HG02840 (cell line): ENCODE data around the gene KIR2DL4.
"Not testable (repeated sequence)": the region's sequence is repeated elsewhere in the genome, so short reads cannot be mapped to it uniquely, and the experiment has no call there.

Experiments used
- ATAC-seq: cut with Tn5 transposase; IDR thresholded peaks from one replicate; pipeline ENCODE4 v1.9.1; 2021; ENCODE audit warnings: mild to moderate bottlenecking, moderate library complexity, moderate number of reproducible peaks; ENCODE audit not compliant: unreplicated experiment, low FRiP score

KIR2DL4 gene

DNA sequence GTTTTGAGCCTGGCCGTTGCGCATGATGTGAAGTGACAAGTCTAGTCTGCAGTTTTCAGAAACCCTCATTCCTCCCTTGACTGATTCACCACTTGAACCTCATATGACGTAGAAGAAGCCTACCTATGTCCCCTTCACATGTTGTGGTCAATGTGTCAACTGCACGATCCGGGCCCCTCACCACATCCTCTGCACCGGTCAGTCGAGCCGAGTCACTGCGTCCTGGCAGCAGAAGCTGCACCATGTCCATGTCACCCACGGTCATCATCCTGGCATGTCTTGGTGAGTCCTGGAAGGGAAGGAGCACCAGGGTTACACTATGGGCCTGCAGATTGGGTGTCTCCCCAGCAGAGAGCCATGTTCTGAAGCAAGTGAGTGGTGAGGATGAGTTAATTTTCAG is at the start of gene KIR2DL4:
Gene KIR2DL4, plus strand, starts transcription at position 201 of the 400 bp plus-strand sequence. Its CDS starts 42 bp downstream, at position 243.
- ATAC-seq: no peak

- ATAC-seq: not testable (repeated sequence)
Observed at GRCh38 chr19:54756204-54757110, 47.0 kb upstream of the KIR2DL4 start.

- ATAC-seq: not testable (repeated sequence)
Observed at GRCh38 chr19:54758577-54758976, 44.8 kb upstream of the KIR2DL4 start.

- ATAC-seq: not testable (repeated sequence)
Observed at GRCh38 chr19:54764219-54764618, 39.2 kb upstream of the KIR2DL4 start.

- ATAC-seq: not testable (repeated sequence)
Observed at GRCh38 chr19:54766464-54766863, 36.9 kb upstream of the KIR2DL4 start.

DNA sequence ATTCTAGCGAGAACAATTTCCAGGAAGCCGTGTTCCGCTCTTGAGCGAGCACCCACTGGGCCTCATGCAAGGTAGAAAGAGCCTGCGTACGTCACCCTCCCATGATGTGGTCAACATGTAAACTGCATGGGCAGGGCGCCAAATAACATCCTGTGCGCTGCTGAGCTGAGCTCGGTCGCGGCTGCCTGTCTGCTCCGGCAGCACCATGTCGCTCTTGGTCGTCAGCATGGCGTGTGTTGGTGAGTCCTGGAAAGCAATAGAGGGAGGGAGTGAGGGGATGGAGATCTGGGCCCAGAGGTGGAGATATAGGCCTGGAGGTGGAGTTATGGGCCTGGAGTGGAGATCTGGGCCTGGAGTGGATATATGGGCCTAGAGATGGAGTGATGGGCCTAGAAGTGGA is 33.8 kb upstream of the KIR2DL4 start, which contains the start of gene KIR2DL1:
Gene KIR2DL1, plus strand, starts transcription at position 148 of the 400 bp plus-strand sequence. Its CDS starts 58 bp downstream, at position 206.
- not testable (repeated sequence) for ATAC-seq

DNA sequence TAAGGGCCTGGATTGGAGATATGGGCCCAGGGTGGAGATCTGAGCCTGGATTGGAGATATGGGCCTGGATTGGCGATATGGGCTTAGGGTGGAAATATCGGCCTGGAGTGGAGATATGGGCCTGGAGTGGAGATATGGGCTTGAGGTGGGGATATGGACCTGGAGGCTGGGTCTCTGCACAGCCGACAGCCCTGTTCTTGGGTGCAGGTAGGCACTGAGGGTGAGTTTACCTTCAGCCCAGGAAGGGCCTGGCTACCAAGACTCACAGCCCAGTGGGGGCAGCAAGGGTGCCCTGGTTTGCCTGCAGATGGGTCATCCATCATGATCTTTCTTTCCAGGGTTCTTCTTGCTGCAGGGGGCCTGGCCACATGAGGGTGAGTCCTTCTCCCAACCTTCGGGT is 32.9 kb upstream of the KIR2DL4 start:
- not testable (repeated sequence) for ATAC-seq

DNA sequence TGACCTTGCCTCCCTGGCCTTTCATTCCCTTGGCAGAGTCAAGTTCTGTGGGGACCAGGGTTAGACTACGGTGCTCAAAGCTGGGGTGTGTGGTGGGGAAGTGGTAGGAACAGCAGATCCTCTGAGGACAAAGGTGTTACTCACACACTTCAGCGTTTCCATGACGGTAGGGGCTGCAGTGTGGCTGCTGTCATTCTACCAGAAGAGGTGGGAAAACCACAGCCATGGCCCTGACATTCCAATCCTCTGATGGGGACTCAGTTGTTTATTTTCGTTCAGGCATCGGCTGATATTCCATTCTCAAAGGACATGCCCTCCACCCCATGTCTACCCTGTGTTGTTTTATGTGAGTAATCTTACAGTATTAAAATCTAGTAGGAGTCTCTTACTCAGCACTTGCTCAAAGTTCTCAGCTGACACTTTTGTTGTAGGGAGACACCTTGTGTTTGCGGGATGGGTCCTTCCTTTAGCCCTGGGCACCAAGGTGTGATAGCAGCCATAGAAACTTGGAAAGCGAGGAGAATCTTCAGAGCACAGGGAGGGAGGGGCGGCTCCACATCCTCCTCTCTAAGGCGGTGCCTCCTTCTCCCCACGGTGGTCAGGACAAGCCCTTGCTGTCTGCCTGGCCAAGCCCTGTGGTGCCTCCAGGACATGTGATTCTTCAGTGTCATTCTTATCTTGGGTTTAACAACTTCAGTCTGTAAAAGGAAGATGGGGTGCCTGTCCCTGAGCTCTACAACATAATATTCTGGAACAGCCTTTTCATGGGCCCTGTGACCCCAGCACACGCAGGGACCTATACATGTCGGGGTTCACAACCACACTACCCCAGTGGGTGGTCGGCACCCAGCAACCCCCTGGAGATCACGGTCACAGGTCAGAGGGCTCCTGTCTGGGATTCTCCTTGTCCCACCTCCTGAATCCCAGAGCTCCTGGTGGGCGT is 32.1 kb upstream of the KIR2DL4 start:
- ATAC-seq: not testable (repeated sequence)

DNA sequence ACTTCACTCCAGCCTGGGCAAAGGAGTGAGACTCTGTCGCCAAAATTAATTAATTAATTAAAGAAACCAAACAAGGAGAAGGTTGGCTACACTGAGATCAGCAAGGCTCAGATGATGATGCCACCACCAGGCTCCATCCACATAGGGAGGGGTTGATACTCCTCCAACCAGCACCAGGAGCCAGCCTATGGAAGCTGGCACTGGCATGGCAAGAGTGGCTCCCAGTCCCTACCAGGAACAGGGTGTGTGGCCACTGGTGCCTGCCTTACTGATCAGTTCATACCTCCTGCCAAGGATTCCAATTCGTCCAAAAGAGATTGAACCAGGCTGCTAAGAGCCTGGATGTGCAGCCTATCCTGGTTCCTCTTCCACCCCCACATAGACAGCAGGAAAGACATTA is 30.7 kb upstream of the KIR2DL4 start:
- ATAC-seq: not testable (repeated sequence)

DNA sequence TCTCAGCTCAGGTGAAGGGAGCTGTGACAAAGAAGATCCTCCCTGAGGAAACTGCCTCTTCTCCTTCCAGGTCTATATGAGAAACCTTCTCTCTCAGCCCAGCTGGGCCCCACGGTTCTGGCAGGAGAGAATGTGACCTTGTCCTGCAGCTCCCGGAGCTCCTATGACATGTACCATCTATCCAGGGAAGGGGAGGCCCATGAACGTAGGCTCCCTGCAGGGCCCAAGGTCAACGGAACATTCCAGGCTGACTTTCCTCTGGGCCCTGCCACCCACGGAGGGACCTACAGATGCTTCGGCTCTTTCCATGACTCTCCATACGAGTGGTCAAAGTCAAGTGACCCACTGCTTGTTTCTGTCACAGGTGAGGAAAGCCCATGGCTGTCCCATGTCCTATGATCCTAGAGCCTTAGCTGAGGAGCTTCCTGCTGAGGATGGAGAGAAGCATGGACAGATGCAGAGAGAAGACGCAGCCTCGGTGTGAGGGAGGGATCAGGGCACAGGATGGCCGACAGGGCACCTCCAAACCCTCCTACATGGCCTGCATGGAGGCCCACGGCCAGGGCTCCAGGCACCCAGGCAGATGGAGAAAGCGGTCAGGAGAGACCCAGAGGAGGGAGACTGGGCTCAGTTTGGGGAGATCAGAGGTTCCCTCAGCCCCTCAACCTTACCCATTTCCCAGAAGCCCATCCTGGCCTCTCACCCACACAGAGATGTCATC is 28.2 kb upstream of the KIR2DL4 start:
- not testable (repeated sequence) for ATAC-seq

- not testable (repeated sequence) for ATAC-seq
Observed at GRCh38 chr19:54775830-54776229, 27.6 kb upstream of the KIR2DL4 start.

- not testable (repeated sequence) for ATAC-seq
Observed at GRCh38 chr19:54777851-54778250, 25.6 kb upstream of the KIR2DL4 start.

DNA sequence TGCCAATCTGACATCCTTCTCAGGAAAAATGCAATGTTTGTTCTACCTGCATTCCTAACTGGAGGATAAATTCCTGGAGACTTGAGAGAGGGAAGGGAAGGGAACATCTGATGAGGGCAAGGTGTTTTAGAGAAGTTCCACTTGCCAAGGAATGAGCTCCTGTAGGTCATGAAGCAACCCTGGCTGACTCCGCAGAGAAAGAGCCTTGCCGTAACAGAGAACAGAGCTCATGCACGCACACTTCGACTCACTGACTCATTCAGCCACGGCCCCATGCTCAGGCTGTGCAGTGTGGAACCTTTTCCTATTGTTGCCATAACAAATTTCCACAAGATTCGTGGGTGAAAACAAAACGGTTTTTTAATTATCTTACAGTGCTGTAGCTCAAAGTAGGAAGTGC is 24.5 kb upstream of the KIR2DL4 start:
- not testable (repeated sequence) for ATAC-seq

DNA sequence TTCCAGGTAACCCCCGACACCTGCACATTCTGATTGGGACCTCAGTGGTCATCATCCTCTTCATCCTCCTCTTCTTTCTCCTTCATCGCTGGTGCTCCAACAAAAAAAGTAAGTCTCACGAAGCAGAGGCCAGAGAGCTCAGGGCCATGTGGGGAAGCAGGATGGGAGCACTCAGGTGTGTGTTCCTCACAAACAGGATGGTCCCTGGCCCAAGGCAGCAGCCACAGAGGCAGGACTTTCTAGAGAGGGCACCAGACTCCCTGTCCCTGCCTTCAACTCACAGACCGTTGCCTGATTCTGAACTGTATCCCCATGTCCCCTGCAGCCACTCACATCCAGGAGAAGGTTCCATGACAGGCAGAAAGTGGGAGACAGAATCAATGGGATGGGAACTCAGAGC is 20.5 kb upstream of the KIR2DL4 start:
- not testable (repeated sequence) for ATAC-seq

DNA sequence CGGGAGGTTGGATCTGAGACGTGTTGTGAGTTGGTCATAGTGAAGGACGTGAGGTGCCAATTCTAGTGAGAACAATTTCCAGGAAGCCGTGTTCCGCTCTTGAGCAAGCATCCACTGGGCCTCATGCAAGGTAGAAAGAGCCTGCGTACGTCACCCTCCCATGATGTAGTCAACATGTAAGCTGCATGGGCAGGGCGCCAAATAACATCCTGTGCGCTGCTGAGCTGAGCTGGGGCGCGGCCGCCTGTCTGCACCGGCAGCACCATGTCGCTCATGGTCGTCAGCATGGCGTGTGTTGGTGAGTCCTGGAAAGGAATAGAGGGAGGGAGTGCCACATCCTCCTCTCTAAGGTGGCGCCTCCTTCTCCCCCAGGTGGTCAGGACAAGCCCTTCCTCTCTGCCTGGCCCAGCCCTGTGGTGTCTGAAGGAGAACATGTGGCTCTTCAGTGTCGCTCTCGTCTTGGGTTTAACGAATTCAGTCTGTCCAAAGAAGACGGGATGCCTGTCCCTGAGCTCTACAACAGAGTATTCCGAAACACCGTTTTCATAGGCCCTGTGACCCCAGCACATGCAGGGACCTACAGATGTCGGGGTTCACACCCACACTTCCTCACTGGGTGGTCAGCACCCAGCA is 17.2 kb upstream of the KIR2DL4 start:
- ATAC-seq: not testable (repeated sequence)

DNA sequence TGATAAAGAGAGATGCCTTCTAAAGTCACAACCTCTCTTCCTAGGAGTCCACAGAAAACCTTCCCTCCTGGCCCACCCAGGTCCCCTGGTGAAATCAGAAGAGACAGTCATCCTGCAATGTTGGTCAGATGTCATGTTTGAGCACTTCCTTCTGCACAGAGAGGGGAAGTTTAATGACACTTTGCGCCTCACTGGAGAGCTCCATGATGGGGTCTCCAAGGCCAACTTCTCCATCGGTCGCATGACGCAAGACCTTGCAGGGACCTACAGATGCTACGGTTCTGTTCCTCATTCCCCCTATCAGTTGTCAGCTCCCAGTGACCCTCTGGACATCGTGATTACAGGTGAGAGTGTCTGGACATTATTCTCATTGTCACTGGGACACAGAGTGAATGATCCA is 15.3 kb upstream of the KIR2DL4 start:
- ATAC-seq: not testable (repeated sequence)

DNA sequence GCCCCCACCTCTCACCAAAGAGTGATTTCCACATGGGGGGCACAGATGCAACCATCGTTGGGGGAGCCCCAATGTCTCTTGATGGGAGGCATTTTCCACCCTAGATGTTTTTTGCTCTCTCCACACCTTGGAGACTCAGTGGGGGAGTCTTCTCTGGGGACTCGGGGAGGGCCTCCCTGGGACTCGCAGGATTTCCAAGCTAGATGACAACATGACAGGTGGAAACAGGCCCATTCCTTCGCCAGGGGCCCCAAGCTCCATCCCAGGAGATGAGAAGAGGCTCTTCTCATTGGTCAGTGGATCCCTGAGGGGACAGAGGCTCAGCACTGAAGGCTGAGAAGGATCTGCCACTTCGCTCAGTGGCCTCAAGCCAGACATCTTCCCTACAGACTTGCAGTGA is 12.7 kb upstream of the KIR2DL4 start:
- ATAC-seq: no peak

- ATAC-seq: no peak
Observed at GRCh38 chr19:54791476-54791875, 11.9 kb upstream of the KIR2DL4 start.

- ATAC-seq: no peak
Observed at GRCh38 chr19:54792814-54793213, 10.6 kb upstream of the KIR2DL4 start.

DNA sequence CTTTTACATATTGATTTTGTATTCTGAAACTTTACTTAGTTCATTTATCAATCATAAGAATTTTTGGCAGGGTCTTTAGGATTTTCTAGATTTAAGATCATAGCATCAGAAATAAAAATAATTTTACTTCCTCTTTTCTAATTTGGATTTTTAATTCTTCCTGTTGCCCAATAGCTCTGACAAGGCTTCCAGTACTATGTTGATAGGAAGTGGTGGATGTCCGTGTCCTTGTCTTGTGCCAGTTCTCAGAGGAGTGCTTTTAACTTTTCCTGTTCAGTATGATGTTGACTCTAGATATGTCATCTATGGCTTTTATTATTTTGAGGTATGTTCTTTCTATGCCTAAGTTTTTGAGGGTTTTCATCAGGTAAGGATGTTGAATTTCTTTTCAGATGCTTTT is 7.7 kb upstream of the KIR2DL4 start:
- no peak for ATAC-seq
